ENCODE data around the gene DOCK4.

DNA sequence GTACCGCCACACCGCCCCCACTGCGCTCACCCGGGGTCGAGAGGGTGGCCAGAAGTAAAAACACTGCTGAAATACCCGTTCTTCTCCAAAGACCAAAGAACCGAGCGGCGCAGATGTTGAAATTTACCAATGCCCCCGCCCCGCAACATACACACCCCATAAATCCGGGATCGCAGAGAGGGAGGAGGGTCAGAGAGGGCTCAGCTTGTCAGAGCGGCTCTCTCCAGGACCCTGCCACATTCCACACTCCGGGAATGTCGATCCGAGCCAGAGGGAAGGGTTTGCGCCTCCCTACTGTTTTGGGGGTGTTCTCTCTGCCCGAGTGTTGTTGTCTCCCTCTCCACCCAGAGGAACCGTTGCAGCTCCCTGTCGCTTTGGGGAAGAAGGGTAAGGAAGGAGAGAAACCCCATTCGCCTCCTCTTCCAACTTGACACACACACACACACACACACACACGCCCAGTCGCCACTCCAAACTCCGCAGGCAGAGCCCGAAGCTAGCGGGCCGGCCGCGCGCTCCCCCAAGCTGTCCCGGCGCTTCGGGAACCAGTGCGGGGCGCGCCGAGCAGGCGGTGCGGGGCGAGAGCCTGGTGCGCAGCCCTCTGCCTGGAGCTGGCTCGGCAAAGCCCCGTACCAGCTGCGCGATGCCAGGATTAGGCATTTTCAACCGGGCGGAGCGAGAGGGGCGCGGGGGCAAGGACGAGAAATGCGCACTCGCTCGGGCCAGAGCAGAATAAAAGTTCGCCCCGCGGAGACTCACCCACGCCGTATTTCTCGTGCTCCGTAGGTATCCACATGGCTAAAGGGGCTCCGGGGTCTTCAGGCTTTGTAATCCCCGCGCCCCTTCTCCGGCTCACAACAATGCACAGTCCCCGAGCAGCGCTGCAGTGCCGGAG is 609 bp downstream of the DOCK4 start:
- TF ChIP-seq FOXA1 (IDR thresholded peaks at IDR 0.05) (no peak), SUZ12 (IDR thresholded peaks at IDR 0.05) (no peak), FOXM1 (IDR thresholded peaks at IDR 0.05; ENCODE audit: borderline replicate concordance) (no peak), BHLHE40 (IDR thresholded peaks at IDR 0.05; ENCODE audit: borderline replicate concordance) (no peak), HDGF (IDR thresholded peaks at IDR 0.05; ENCODE audit: borderline replicate concordance) (0 out of 2 replicates have a peak, but pooled peaks have one; percentile 14), ELF4 (IDR thresholded peaks at IDR 0.05) (no peak), LEF1 (IDR thresholded peaks at IDR 0.05; ENCODE audit: borderline replicate concordance) (no peak), TARDBP (IDR thresholded peaks at IDR 0.05) (no peak), CTBP1 (IDR thresholded peaks at IDR 0.05; ENCODE audit: borderline replicate concordance) (no peak), L3MBTL2 (conservative IDR thresholded peaks at IDR 0.05) (no peak; the same call in 1 of the 2 replicates), ZNF384 (IDR thresholded peaks at IDR 0.05) (no peak), NFRKB (IDR thresholded peaks at IDR 0.05) (no peak), FOXK2 (IDR thresholded peaks at IDR 0.05) (no peak), ARNT (IDR thresholded peaks at IDR 0.05) (no peak)
